Skeletal muscle cell (primary cell): Measurements from ENCODE around the gene L1TD1.
"Not testable (repeated sequence)": the region's sequence is repeated elsewhere in the genome, so short reads cannot be mapped to it uniquely, and the experiment has no call there.

Experiments used
- DNase-seq: peaks from one replicate; pipeline ENCODE4 v3.0.0-alpha.2; 2010; ENCODE audit warnings: low read depth
- H3K4me3 ChIP-seq: 2 replicates; pipeline ENCODE4 v1.5.1; 2011; ENCODE audit warnings: low read depth, mild to moderate bottlenecking, control low read depth, low read length, moderate library complexity

Gene L1TD1, protein sequence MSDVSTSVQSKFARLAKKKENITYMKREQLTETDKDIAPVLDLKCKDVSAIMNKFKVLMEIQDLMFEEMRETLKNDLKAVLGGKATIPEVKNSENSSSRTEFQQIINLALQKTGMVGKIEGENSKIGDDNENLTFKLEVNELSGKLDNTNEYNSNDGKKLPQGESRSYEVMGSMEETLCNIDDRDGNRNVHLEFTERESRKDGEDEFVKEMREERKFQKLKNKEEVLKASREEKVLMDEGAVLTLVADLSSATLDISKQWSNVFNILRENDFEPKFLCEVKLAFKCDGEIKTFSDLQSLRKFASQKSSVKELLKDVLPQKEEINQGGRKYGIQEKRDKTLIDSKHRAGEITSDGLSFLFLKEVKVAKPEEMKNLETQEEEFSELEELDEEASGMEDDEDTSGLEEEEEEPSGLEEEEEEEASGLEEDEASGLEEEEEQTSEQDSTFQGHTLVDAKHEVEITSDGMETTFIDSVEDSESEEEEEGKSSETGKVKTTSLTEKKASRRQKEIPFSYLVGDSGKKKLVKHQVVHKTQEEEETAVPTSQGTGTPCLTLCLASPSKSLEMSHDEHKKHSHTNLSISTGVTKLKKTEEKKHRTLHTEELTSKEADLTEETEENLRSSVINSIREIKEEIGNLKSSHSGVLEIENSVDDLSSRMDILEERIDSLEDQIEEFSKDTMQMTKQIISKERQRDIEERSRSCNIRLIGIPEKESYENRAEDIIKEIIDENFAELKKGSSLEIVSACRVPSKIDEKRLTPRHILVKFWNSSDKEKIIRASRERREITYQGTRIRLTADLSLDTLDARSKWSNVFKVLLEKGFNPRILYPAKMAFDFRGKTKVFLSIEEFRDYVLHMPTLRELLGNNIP

DNA sequence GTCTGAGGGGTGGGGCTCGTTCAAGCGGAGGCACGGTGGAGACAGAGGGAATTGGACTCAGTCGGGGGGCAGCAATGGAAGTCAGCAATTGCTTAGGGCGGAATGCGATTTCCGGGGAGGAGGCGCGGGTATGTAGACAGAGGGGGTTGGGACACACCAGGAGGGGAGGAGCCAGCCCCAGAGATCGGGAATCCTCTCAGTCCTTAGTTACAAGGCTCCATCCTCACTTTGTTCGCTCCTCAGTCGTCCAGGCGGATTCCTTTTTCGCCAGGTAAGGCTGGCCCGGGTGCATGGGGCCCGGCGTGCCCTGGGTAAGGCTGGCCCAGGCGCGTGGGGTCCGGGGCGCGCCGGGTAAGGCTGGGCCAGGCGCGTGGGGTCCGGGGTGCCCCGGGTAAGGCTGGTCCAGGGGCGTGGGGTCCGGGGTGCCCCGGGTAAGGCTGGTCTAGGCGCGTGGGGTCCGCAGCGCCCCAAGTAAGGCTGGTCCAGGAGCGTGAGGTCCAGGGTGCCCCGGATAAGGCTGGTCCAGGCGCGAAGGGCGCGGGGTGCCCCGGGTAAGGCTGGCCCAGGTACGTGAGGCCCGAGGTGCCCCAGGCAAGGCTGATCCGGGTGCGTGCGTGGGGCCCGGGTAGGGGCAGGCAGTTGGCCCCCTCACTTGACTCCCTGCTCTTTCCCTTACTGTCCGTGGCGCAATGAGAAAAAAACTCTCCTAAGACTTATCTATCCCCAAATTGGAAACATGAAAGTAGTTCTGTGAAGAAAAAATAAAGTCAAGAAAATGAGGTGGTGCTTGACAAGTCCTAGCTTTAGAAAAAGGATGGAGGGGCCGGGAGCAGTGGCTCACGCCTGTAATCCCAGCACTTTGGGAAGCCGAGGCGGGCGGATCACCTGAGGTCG lies at the start of gene L1TD1:
TSS of gene L1TD1 (plus strand) at position 199 of the 894 bp plus-strand sequence. CDS start 11,780 bp downstream, outside the sequence.
- no peak for DNase-seq
- H3K4me3 ChIP-seq = no peak within 1 kb of the TSS

DNA sequence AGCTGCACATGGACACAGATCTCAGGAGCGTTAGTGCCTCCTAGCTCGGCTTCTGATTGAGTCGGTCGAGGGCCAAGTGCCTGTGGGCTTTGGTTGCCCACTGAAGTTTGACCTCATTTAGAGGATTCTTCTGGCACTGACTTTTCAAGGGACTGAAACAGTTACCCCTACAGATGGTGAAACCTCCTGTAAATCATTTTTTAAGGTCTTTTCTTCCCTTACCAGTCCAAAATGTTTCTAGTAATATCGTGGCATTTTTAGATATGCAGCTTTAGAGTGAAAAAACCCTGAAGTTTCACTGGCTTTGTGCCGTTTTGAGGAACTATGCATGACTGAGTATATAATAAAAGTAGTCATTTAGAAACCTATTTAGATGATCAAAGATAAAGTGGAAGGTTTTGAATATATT lies 34.7 kb upstream of the L1TD1 start:
- H3K4me3 ChIP-seq = no peak overlapping the region
- no peak for DNase-seq

GRCh38 chr1:62161711-62162110 lies 32.9 kb upstream of the L1TD1 start:
- no peak for DNase-seq
- H3K4me3 ChIP-seq = no peak overlapping the region

DNA sequence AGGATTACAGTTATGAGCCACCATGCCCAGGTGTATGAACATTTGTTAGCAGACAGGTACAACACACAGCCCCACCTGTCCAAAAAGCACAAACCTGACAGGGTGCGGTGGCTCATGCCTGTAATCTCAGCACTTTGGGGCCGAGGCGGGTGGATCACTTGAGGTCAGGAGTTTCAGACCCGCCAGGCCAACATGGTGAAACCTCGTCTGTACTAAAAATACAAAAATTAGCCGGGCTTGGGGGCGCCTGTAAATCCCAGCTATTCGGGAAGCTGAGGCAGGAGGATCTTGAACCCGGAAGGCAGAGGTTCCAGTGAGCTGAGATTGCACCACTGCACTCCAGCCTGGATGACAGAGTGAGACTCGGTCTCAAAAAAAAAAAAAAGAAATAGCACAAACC lies 24.3 kb upstream of the L1TD1 start:
- DNase-seq = not testable (repeated sequence)

DNA sequence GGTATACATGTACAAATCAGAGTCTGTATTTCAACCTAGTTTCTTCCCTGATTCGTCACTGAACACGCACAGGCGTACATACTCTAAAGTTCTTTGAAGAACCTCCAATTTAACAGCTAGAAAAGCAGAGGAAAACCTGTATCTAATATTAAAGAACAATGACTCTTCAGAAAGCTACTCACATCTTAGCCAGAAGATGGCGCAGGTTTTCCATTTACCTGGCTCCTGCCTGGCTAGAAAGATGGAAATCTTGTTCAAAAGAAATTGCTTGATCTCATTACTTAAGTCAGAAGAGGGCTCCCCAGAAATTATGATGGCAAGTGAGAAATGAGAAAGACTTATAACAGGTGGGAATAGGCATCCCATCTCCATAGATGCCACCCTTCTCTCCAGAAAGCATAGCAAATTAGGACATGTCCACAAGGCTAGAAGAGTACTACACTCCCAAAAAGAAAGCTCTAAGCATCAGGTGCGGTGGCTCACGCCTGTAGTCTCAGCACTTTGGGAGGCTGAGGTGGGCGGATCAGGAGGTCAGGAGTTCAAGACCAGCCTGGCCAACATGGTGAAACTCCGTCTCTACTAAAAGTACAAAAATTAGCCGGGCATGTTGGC lies 19.0 kb upstream of the L1TD1 start:
- no peak overlapping the region for H3K4me3 ChIP-seq
- DNase-seq = no peak

More for the DNA sequence above, 24.3 kb upstream of the L1TD1 start:
- H3K4me3 ChIP-seq = not testable (repeated sequence)

GRCh38 chr1:62176597-62177312 lies 17.9 kb upstream of the L1TD1 start:
- DNase-seq = no peak
- no peak overlapping the region for H3K4me3 ChIP-seq

GRCh38 chr1:62177621-62178020 lies 17.0 kb upstream of the L1TD1 start:
- DNase-seq = no peak
- no peak overlapping the region for H3K4me3 ChIP-seq

GRCh38 chr1:62178372-62178771 lies 16.3 kb upstream of the L1TD1 start:
- DNase-seq = no peak
- H3K4me3 ChIP-seq = no peak overlapping the region

DNA sequence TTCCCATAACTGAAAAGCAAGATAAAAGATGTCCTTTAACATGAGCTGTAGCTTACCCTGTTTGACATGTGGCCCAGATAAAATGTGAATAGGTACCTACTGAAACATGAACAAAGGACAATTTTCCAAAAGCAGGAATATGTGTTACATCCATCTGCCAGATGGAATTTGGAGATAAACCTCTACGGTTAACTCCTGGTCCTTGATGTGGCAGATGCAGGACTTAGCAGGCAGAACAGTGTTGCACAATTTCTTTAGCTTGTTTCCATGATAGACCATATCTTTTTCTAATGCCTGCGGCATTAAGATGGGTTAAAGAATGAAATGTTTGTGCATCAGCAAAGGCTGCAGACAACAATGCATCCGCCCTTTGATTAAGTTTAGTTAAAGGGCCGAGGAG lies 14.6 kb upstream of the L1TD1 start:
- DNase-seq, H3K4me3 ChIP-seq: not testable (repeated sequence)

- DNase-seq = no peak
- H3K4me3 ChIP-seq = no peak overlapping the region
Measured at GRCh38 chr1:62180639-62181038, 14.0 kb upstream of the L1TD1 start.

- no peak for DNase-seq
- no peak overlapping the region for H3K4me3 ChIP-seq
Measured at GRCh38 chr1:62181532-62181931, 13.1 kb upstream of the L1TD1 start.

GRCh38 chr1:62182157-62182556 lies 12.5 kb upstream of the L1TD1 start:
- DNase-seq, H3K4me3 ChIP-seq: not testable (repeated sequence)

GRCh38 chr1:62183164-62184020 lies 11.3 kb upstream of the L1TD1 start:
- H3K4me3 ChIP-seq = not testable (repeated sequence)

DNA sequence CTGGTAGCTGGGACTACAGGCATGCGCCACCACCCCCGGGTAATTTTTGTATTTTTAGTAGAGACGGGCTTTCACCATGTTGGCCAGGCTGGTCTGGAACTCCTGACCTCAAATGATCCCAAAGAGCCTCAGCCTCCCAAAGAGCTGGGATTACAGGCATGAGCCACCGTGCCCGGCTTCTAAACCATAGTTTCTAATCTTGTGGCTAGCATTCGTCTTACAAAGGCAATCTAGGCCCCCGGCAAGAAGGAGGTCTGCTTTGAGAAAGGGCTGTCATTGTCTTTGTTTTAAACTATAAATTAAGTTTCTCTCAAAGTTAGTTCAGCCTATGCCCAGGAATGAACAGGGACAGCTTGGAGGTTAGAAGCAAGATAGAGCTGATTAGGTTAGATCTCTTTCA lies 10.3 kb upstream of the L1TD1 start:
- H3K4me3 ChIP-seq = no peak overlapping the region
- no peak for DNase-seq

More at GRCh38 chr1:62183164-62184020, 11.3 kb upstream of the L1TD1 start:
- not testable (repeated sequence) for DNase-seq

DNA sequence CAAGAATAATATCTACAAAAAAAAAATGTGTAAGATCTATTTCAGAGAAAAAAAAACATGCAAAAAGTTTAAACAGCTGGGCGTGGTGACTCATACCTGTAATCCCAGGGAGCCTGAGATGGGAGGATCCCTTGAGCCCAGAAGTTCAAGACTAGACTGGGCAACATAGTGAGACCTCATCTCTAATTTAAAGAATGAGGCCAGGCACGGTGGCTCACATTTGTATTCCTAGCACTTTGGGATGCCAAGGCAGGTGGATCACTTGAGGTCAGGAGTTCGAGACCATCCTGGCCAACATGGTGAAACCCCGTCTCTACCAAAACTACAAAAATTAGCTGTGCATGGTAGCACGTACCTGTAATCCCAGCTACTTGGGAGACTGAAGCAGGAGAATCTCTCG lies 9.4 kb upstream of the L1TD1 start:
- not testable (repeated sequence) for H3K4me3 ChIP-seq, DNase-seq

DNA sequence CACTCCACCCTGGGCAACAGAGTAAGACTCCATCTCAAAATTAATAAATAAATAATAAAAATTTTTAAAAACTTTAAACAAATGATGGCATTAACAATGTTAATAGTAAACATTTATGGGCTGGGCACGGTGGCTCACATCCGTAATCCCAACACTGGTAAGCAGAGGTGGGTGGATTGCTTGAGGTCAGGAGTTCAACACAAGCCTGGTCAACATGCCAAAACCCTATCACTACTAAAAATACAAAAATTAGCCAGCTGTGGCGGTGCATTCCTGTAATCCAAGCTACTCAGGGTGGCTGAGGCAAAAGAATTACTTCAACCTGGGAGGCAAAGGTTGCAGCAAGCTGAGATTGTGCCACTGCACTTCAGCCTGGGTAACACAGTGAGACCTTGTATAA lies 9.0 kb upstream of the L1TD1 start:
- H3K4me3 ChIP-seq = no peak overlapping the region
- no peak for DNase-seq

GRCh38 chr1:62187548-62187947 lies 7.1 kb upstream of the L1TD1 start:
- no peak for DNase-seq

GRCh38 chr1:62188111-62188510 lies 6.5 kb upstream of the L1TD1 start:
- H3K4me3 ChIP-seq = no peak overlapping the region
- no peak for DNase-seq

More at GRCh38 chr1:62187548-62187947, 7.1 kb upstream of the L1TD1 start:
- H3K4me3 ChIP-seq = no peak overlapping the region
